ENCODE data around the gene PPP1R13B.

The PPP1R13B gene

GRCh38 chr14:103710771-103711377 lies 136.5 kb downstream of the PPP1R13B start:
- H3K4me3 ChIP-seq (ENCODE audit: low read length): no peak overlapping the region
- no peak for TF ChIP-seq CTCF (conservative IDR thresholded peaks at IDR 0.05; ENCODE audit: low read length)
- DNase-seq (ENCODE audit: low read depth): no peak

GRCh38 chr14:103709814-103710213 lies 137.6 kb downstream of the PPP1R13B start:
- no peak overlapping the region for H3K4me3 ChIP-seq (ENCODE audit: low read length)
- DNase-seq (ENCODE audit: low read depth): no peak
- TF ChIP-seq CTCF (conservative IDR thresholded peaks at IDR 0.05; ENCODE audit: low read length): no peak

- no peak for TF ChIP-seq CTCF (conservative IDR thresholded peaks at IDR 0.05; ENCODE audit: low read length)
- H3K4me3 ChIP-seq (ENCODE audit: low read length): no peak overlapping the region
- no peak for DNase-seq (ENCODE audit: low read depth)
These were observed 138.6 kb downstream of the PPP1R13B start for GRCh38 chr14:103708750-103709187.

GRCh38 chr14:103707329-103708263 lies 139.8 kb downstream of the PPP1R13B start:
- peak; percentile 25 for DNase-seq (ENCODE audit: low read depth)
- H3K4me3 ChIP-seq (ENCODE audit: low read length): no peak overlapping the region
- TF ChIP-seq CTCF (conservative IDR thresholded peaks at IDR 0.05; ENCODE audit: low read length): no peak

- H3K4me3 ChIP-seq (ENCODE audit: low read length): no peak overlapping the region
- no peak for TF ChIP-seq CTCF (conservative IDR thresholded peaks at IDR 0.05; ENCODE audit: low read length)
- no peak for DNase-seq (ENCODE audit: low read depth)
These were observed 140.6 kb downstream of the PPP1R13B start for GRCh38 chr14:103706551-103707328.

GRCh38 chr14:103705504-103706284 lies 141.7 kb downstream of the PPP1R13B start:
- no peak for TF ChIP-seq CTCF (conservative IDR thresholded peaks at IDR 0.05; ENCODE audit: low read length)

More at GRCh38 chr14:103705504-103706284, 141.7 kb downstream of the PPP1R13B start:
- no peak overlapping the region for H3K4me3 ChIP-seq (ENCODE audit: low read length)
- no peak for DNase-seq (ENCODE audit: low read depth)

All from AG10803 (cell line).